SU-DHL-6 (cell line): Measurements from ENCODE around the gene AVEN.

Experiments
- CTCF ChIP-seq: fragments of 200-600 bp; sonication (generic); IDR thresholded peaks from one replicate; pipeline ENCODE4 v1.5.1; 2017; ENCODE audit warnings: antibody characterized with exemption, mild to moderate bottlenecking, low read length, moderate library complexity; ENCODE audit not compliant: insufficient read depth, poor library complexity, severe bottlenecking
- EZH2phosphoT487 ChIP-seq: fragments of 200-600 bp; sonication (generic), shearing (Covaris generic); conservative IDR thresholded peaks from 2 replicates; pipeline ENCODE4 v1.6.1; 2018; ENCODE audit warnings: mild to moderate bottlenecking, antibody characterized with exemption, low read length, moderate library complexity, mixed read lengths

- TF ChIP-seq CTCF (no peak), EZH2phosphoT487 (no peak)
Observed at GRCh38 chr15:33871980-33872379, 167.0 kb downstream of the AVEN start.
